Measurements from ENCODE around the gene CCDC6. TPM values are rescaled to one million over a fixed set of nuclear protein-coding genes. Genes with fewer than 3 reads are reported as not detected.

Gene CCDC6
- total and polyA plus RNA-seq, 9 of the 15 experiments (the other 6 are each of a cell fraction or from before 2014, with no cell fraction given) = 10.4 to 41.0 (median 20.9) TPM

DNA sequence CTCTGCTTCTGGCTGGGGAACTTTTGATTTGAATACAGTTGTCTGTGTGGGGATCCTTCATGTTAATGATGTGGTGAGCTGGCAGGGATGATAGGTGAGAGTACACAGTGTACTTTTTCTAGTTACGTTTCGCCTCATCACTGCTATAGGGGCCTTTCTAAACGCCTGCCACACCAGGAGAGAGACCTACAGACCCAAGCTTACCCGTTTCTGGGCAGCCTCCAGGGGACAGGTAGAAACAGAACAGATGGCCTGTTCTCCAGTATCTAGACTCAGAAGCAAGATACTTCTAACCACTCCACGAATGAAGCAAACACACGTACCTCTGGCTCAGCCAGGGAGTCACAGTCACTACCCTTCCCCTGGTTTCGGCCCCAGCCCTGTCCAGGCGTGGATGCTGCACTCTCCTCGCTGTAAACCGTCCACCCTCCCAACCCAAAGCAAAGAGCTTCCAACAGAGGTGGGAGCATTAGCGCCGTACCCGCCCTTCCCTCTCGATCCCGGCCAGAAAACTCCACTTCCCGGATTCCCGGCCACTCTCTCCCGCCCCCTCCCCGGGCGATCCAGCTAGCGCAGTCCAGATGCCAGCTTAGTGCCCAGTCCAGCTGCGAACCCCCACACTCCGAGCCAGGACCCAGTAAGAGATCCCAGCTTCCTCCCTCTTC is 1.2 kb downstream of the CCDC6 start:
- 0 out of 2 replicates have a peak, but pooled peaks cover 8% of the 10 kb centered on the region for H4K20me1 ChIP-seq (replicated peaks; ENCODE audit: control insufficient read depth, insufficient read depth, low read length)
- no peaks in the 10 kb centered on the region for H3K9me1 ChIP-seq (ENCODE audit: control insufficient read depth, insufficient read depth, low read length)
- H3K4me2 ChIP-seq (ENCODE audit: insufficient read depth, low read length) = peak overlapping the region; percentile 89
- WGBS (ENCODE audit: insufficient coverage, low coverage, missing lambda C conversion rate) = 2% methylated on average over 20 of the region's 23 CpGs
- BruUV-seq (replicated peaks) = TSS peak; percentile 37
- intact Hi-C loops (cut with micrococcal nuclease) = loop anchor here (5.0 kb wide), 1 partner anchor 127 kb away; no protein-coding TSS in a partner anchor
- ATAC-seq = peak; percentile 25
- peaks cover 19 to 34% of the 10 kb centered on the region in 2 experiments for H3K4me1 ChIP-seq (replicated peaks in 1 of 2; ENCODE audit: control insufficient read depth in 2 of 2, insufficient read depth in 2 of 2, low read length in 2 of 2)
- in situ Hi-C loops (cut with MboI) = no loop called here
- peak overlapping the region; percentile 86 for H3K4me3 ChIP-seq
- DNase-seq (ENCODE audit: extremely low read depth in 1 of 4, low spot score in 3 of 4) = peak in 1 of 4 experiments; percentile 45
- H3K79me2 ChIP-seq (ENCODE audit: control insufficient read depth, insufficient read depth, low read length) = peaks cover 67% of the 10 kb centered on the region
- H2AFZ ChIP-seq (ENCODE audit: low read depth, low read length) = peak overlapping the region; percentile 88
- no peaks in the 10 kb centered on the region for H3K27me3 ChIP-seq (ENCODE audit: control insufficient read depth in 2 of 2, insufficient read depth in 2 of 2, low read length in 2 of 2)
- ChIA-PET CTCF (ENCODE audit: low intra/inter-chr PET ratio) (interaction anchor here (1.5 kb wide), 1 partner anchor 24 kb away, joined by 4 read pairs; no protein-coding TSS in a partner anchor), POLR2A (interaction anchor here (1.2 to 4.0 kb wide), 8 partner anchors 10 to 449 kb away, joined by 3 to 35 read pairs (median 6); no protein-coding TSS in a partner anchor)
- H3K9ac ChIP-seq (ENCODE audit: insufficient read depth in 1 of 2, low read depth in 2 of 2, low read length in 2 of 2) = peak overlapping the region; percentile 79 to 99
- peaks cover 28% of the 10 kb centered on the region for H3K36me3 ChIP-seq (ENCODE audit: control insufficient read depth, insufficient read depth, low read length)
- no peaks in the 10 kb centered on the region for H3K9me3 ChIP-seq (replicated peaks; ENCODE audit: control insufficient read depth, insufficient read depth, low read depth, low read length)
- peak overlapping the region; percentile 80 for H3K27ac ChIP-seq (ENCODE audit: extremely low read depth, low read depth, low read length)
- FAIRE-seq = no peak
- TF ChIP-seq ZNF740 (CRISPR knock-in tag; IDR thresholded peaks at IDR 0.05) (peak; percentile 40; the same call in 1 of the 2 replicates), ZNF740 (tag; IDR thresholded peaks at IDR 0.05) (0 out of 4 replicates have a peak, but pooled peaks of 1 of the 2 experiments have one; percentile 18), MECOM (CRISPR knock-in tag; IDR thresholded peaks at IDR 0.05) (no peak), ETV6 (IDR thresholded peaks at IDR 0.05; ENCODE audit: borderline replicate concordance in 1 of 2, low read depth in 2 of 2, low read length in 1 of 2) (no peak), ETV6 (CRISPR knock-in tag; IDR thresholded peaks at IDR 0.05; ENCODE audit: borderline replicate concordance) (no peak), MNT (conservative IDR thresholded peaks at IDR 0.05) (0 out of 4 replicates have a peak, but pooled peaks have one; percentile 10 to 23), TFAP4 (CRISPR knock-in tag; IDR thresholded peaks at IDR 0.05; ENCODE audit: borderline replicate concordance) (peak; percentile 36; the same call in 1 of the 2 replicates), SMARCE1 (IDR thresholded peaks at IDR 0.05) (peak; percentile 22; the same call in 1 of the 2 replicates), HMBOX1 (IDR thresholded peaks at IDR 0.05) (no peak), HNRNPLL (IDR thresholded peaks at IDR 0.05; ENCODE audit: low read depth, low read length, poor library complexity, severe bottlenecking) (peak; percentile 10), SIN3A (IDR thresholded peaks at IDR 0.05; ENCODE audit: borderline replicate concordance in 2 of 2, control insufficient read depth in 1 of 2, low read depth in 2 of 2, low read length in 2 of 2) (0 out of 4 replicates have a peak, but pooled peaks of 1 of the 2 experiments have one; percentile 29)
